Heart right ventricle (tissue), 16 donors: ENCODE measurements around the gene GSDME. TPM values are rescaled to one million over a fixed set of nuclear protein-coding genes. Genes with fewer than 3 reads are reported as not detected.

ENCODE experiments used
- ATAC-seq, 8 donors: fragments of 200-7000 bp; cut with Tn5 transposase; one replicate each; pipeline ENCODE4 v1.9.1; 2020; ENCODE audit warnings: mild to moderate bottlenecking in 8 of 8, moderate library complexity in 8 of 8, moderate number of reproducible peaks in 1 of 8
- DNase-seq, 2 donors: peaks; one replicate each; pipeline ENCODE4 v3.0.0-alpha.2; 2020
- H3K27ac ChIP-seq, 10 donors: fragments of 200-600 bp; sonication (generic) in 2 of 10; one replicate each; pipeline versions ENCODE4 v1.5.0 to v1.8.0; 2020 to 2022; ENCODE audit warnings: mild to moderate bottlenecking in 3 of 10
- H3K27me3 ChIP-seq, 7 donors: fragments of 200-600 bp; one replicate each; pipeline ENCODE4 v1.8.0; 2021 to 2022; ENCODE audit warnings: mild to moderate bottlenecking in 2 of 7
- H3K36me3 ChIP-seq, 9 donors: fragments of 200-600 bp; sonication (generic) in 1 of 9; one replicate each; pipeline versions ENCODE4 v1.5.0 to v1.8.0; 2020 to 2022; ENCODE audit warnings: mild to moderate bottlenecking in 2 of 9
- H3K4me1 ChIP-seq, 9 donors: fragments of 200-600 bp; sonication (generic) in 1 of 9; one replicate each; pipeline versions ENCODE4 v1.5.0 to v1.8.0; 2020 to 2022; ENCODE audit warnings: mild to moderate bottlenecking in 4 of 9
- H3K4me3 ChIP-seq, 10 donors: fragments of 200-600 bp; sonication (generic) in 2 of 10; one replicate each; pipeline versions ENCODE4 v1.5.0 to v1.8.0; 2020 to 2022; ENCODE audit warnings: mild to moderate bottlenecking in 7 of 10, moderate library complexity in 2 of 10
- H3K9me3 ChIP-seq, 11 donors: fragments of 200-600 bp in 10 of 11; sonication (generic) in 2 of 11; one replicate each; pipeline versions ENCODE4 v1.5.0 to v1.8.0; 2013 to 2022; ENCODE audit warnings: mild to moderate bottlenecking in 2 of 11, control low read depth in 1 of 11, moderate library complexity in 1 of 11
- CTCF ChIP-seq, 9 donors: fragments of 200-600 bp; sonication (generic) in 2 of 9; IDR thresholded peaks; one replicate each; pipeline versions ENCODE4 v1.5.0 to v1.8.0; 2021 to 2022; ENCODE audit warnings: antibody characterized with exemption in 9 of 9, mild to moderate bottlenecking in 5 of 9, moderate library complexity in 1 of 9
- WGBS, 2 donors: extraction: QIAGEN DNeasy Blood & Tissue Kit; methylation state at CpG; one replicate each; pipeline ENCODE4 v1.1.7; 2013; ENCODE audit warnings: inconsistent platforms in 1 of 2; 5-methylcytosine and 5-hydroxymethylcytosine counted together
- intact Hi-C, 10 donors: fragments of 100-400 bp; cut with DNase I; formaldehyde crosslinking; loops; one replicate each; pipeline versions ENCODE4 v1.11.1 to v1.14.2; 2022
- polyA plus RNA-seq, 2 donors: library from polyadenylated mRNA; stranded (reverse); fragments of 200-250 nt; gene quantifications; one replicate each; pipeline ENCODE4 v1.2.3, GENCODE V29; 2013
- total RNA-seq, 10 donors: library from RNA; stranded (reverse); fragmentation: NEBNext Ultra II Directional in 3 of 10; extraction: Animal tissue kit (Norgen Biotek cat#: 25700) in 3 of 10; gene quantifications; one replicate each; pipeline versions ENCODE4 v1.2.1 to v1.2.4, GENCODE V29; 2021 to 2023
- donor health status: Arrhythmogenic right ventricular cardiomyopathy.
- donor health status: ischemic (EF 13 %, LVEDD 7.1; RV severe dilation, severe dysfunction).
- donor health status: healthy with polysubstance abuse.
- donor health status: DM: no; HTN: yes; CAD: no.
- donor health status: DM: no; HTN: no; CAD: no.
- donor health status: ischemic (EF 25% LVEDD 6.9; RV normal size, moderate dysfunction).
- donor health status: ischemic (EF 25% LVEDD 5.7; RV mildly dilated, moderate dysfunction).
- donor health status: healthy.
- donor health status: DM: yes; HTN: yes; CAD: no.
- donor health status: Ischemic cardiomyopathy.
- donor health status: ischemic (EF 35%, LVEDD 5.7; RV mildly dilated, moderate dysfunction).
- donor health status: nonischemic (EF 11% LVEDD 7.7; RV severe dilation, severe dysfunction).
- donor health status: DM: yes; HTN: yes; CAD: no.
- donor health status: PGD.
- donor health status: ischemic (EF 29% LVEDD 5.4; RV normal size, mild dysfunction).
- donor health status: nonischemic (EF 23%, LVEDD 6.1; RV moderate dilation, normal function).

GSDME gene
- total and polyA plus RNA-seq, 12 donors: 2.8 to 11.9 (median 5.8) TPM

DNA sequence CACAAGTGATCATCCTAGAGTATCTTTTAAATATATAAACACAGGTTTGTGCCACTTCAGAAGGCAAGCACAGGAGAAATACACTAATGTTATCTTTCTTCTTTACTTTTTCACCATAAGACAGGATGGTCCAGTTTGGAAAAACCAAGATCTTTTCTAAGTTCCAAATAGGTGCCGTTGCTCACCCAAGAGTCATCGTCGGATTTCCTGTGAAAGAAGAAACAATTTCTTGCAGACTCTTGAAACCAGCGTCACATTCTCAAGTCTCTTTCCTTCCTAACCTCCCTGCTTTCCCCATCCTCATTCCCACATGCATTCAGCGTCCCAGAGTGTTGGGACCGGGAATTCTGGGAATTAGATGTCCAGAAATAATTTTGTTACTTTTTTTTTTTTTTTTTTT, 42.8 kb upstream of the GSDME start:
- ATAC-seq: no peak
- WGBS, 2 donors: 82 to 92% methylated on average over 6 of the region's 6 CpGs
- Histone ChIP-seq H3K4me3 (no peak overlapping the region), H3K4me1 (no peaks in the 10 kb centered on the region), H3K27me3 (no peaks in the 10 kb centered on the region), H3K27ac (no peak overlapping the region), H3K9me3 (no peaks in the 10 kb centered on the region), H3K36me3 (peaks cover 0 to 43% (median 0%) of the 10 kb centered on the region in 9 donors)
- no peak for TF ChIP-seq CTCF (IDR thresholded peaks at IDR 0.05)
- no peak for DNase-seq
- intact Hi-C loops: no loop called here

- WGBS, 2 donors: 96 to 98% methylated on average over 3 of the region's 3 CpGs
- intact Hi-C loops: no loop called here
- Histone ChIP-seq H3K4me3 (no peak overlapping the region), H3K27ac (no peak overlapping the region), H3K27me3 (no peaks in the 10 kb centered on the region), H3K36me3 (peaks cover 0 to 42% (median 0%) of the 10 kb centered on the region in 9 donors), H3K9me3 (no peaks in the 10 kb centered on the region), H3K4me1 (no peaks in the 10 kb centered on the region)
- DNase-seq: no peak
- no peak for ATAC-seq
- no peak for TF ChIP-seq CTCF (IDR thresholded peaks at IDR 0.05)
Measured at GRCh38 chr7:24799506-24799905, 42.2 kb upstream of the GSDME start.

GRCh38 chr7:24798261-24798660, 41.0 kb upstream of the GSDME start:
- Histone ChIP-seq H3K4me3 (no peak overlapping the region), H3K36me3 (peaks cover 0 to 29% (median 0%) of the 10 kb centered on the region in 9 donors), H3K9me3 (no peaks in the 10 kb centered on the region), H3K4me1 (peaks cover 0 to 7% (median 0%) of the 10 kb centered on the region in 9 donors), H3K27me3 (no peaks in the 10 kb centered on the region), H3K27ac (no peak overlapping the region)
- DNase-seq (no peak), ATAC-seq (no peak)
- no peak for TF ChIP-seq CTCF (IDR thresholded peaks at IDR 0.05)
- intact Hi-C loops: no loop called here
- WGBS, 2 donors: 83 to 85% methylated on average over 4 of the region's 4 CpGs

DNA sequence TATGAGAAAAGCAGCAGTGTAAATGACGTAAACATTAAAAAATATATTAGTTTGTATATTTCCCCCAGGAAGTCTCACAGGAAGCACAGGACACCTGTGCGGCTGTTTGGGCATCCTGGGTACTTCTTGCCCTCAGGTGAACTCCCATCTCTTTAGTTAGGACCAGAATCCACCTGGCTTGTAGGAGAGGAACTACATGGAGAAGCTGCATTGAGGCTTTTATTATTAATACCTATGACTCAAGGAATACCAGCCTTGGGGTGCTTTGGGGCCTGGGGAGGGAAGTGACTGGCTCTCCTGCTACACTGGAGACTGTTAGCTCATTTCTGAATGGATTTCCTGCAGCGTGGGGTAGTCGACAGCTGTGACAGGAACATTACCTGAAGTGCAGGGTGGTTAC, 40.0 kb upstream of the GSDME start:
- peaks cover 0 to 7% (median 0%) of the 10 kb centered on the region in 9 donors for H3K4me1 ChIP-seq
- no peak overlapping the region for H3K4me3 ChIP-seq
- 83 to 93% methylated on average over 4 of the region's 4 CpGs for WGBS, 2 donors
- H3K27me3 ChIP-seq: no peaks in the 10 kb centered on the region
- intact Hi-C loops: no loop called here
- H3K9me3 ChIP-seq: no peaks in the 10 kb centered on the region
- DNase-seq: no peak
- no peak for TF ChIP-seq CTCF (IDR thresholded peaks at IDR 0.05)
- no peak overlapping the region for H3K27ac ChIP-seq
- ATAC-seq: no peak
- peaks cover 0 to 19% (median 0%) of the 10 kb centered on the region in 9 donors for H3K36me3 ChIP-seq
